Smooth muscle cell (in vitro differentiated cells): ENCODE data around the gene ANKRD40. TPM values are rescaled to one million over a fixed set of nuclear protein-coding genes. Genes with fewer than 3 reads are reported as not detected.

ENCODE experiments used
- DNase-seq: peaks from one replicate; lab custom pipeline; 2025; ENCODE audit not compliant: unreplicated experiment; lab: John Stamatoyannopoulos, UW
- H2AFZ ChIP-seq: fragments of 200-600 bp; sonication (generic); 2 replicates; pipeline ENCODE4 v1.6.0; 2016; ENCODE audit warnings: antibody characterized with exemption, low read depth, mild to moderate bottlenecking
- H3F3A ChIP-seq: fragments of 200-600 bp; sonication (generic); 2 replicates; pipeline ENCODE4 v1.6.0; 2017; ENCODE audit warnings: antibody characterized with exemption, low read depth
- H3K27ac ChIP-seq: fragments of 200-600 bp; sonication (generic); 2 replicates; pipeline ENCODE4 v1.5.1; 2016; ENCODE audit warnings: low read depth, mild to moderate bottlenecking
- H3K27me3 ChIP-seq: fragments of 200-600 bp; sonication (generic); 2 replicates; pipeline ENCODE4 v1.6.1; 2016; ENCODE audit warnings: low read depth, mild to moderate bottlenecking
- H3K36me3 ChIP-seq: fragments of 200-600 bp; sonication (generic); 2 replicates; pipeline ENCODE4 v1.5.1; 2016; ENCODE audit warnings: low read depth
- H3K4me1 ChIP-seq: fragments of 200-600 bp; sonication (generic); 2 replicates; pipeline ENCODE4 v1.5.1; 2016; ENCODE audit warnings: low read depth
- H3K4me2 ChIP-seq: fragments of 200-600 bp; sonication (generic); 2 replicates; pipeline ENCODE4 v1.6.0; 2016; ENCODE audit warnings: mild to moderate bottlenecking
- H3K4me3 ChIP-seq: fragments of 200-600 bp; sonication (generic); 2 replicates; pipeline ENCODE4 v1.5.1; 2016; ENCODE audit warnings: mild to moderate bottlenecking
- H3K79me2 ChIP-seq: fragments of 200-600 bp; sonication (generic); 2 replicates; pipeline ENCODE4 v1.6.0; 2016; ENCODE audit warnings: low read depth, mild to moderate bottlenecking
- H3K9ac ChIP-seq: fragments of 200-600 bp; sonication (generic); 2 replicates; pipeline ENCODE4 v1.6.0; 2016; ENCODE audit warnings: low read depth
- H3K9me3 ChIP-seq: fragments of 200-600 bp; sonication (generic); replicated peaks from 2 replicates; pipeline ENCODE4 v1.5.1; 2016; ENCODE audit warnings: low read depth
- H4K20me1 ChIP-seq: fragments of 200-600 bp; sonication (generic); 2 replicates; pipeline ENCODE4 v1.6.0; 2016; ENCODE audit warnings: low read depth
- CTCF ChIP-seq: fragments of 200-600 bp; sonication (generic); IDR thresholded peaks from 2 replicates; pipeline ENCODE4 v1.5.1; 2017; ENCODE audit warnings: borderline replicate concordance, mild to moderate bottlenecking, antibody characterized with exemption; ENCODE audit not compliant: insufficient read depth, poor library complexity, severe bottlenecking
- WGBS: methylation state at CpG from one replicate; pipeline ENCODE4 v1.1.7; 2016; ENCODE audit warnings: low lambda C conversion rate; 5-methylcytosine and 5-hydroxymethylcytosine counted together
- polyA plus RNA-seq: library from polyadenylated mRNA; unstranded; fragments of >200 nt; fragmentation: Nextera tagmentation; extraction: Ambion mirVana; gene quantifications from 2 replicates; pipeline ENCODE4 v1.2.1, GENCODE V29; 2016
- total RNA-seq: library from RNA; depleted of rRNA; stranded (reverse); fragments of >200 nt; gene quantifications from 2 replicates; pipeline ENCODE4 v1.2.3, GENCODE V29; 2014

The ANKRD40 gene
- total and polyA plus RNA-seq, 2 experiments from 2014 or later, result 10.1 to 17.6 TPM

GRCh38 chr17:50660042-50660886 is 47.5 kb downstream of the ANKRD40 start:
- Histone ChIP-seq H4K20me1 (no peaks in the 10 kb centered on the region), H2AFZ (no peak overlapping the region), H3K27me3 (no peaks in the 10 kb centered on the region), H3K36me3 (no peaks in the 10 kb centered on the region), H3F3A (no peaks in the 10 kb centered on the region), H3K4me2 (no peak overlapping the region), H3K4me3 (no peak overlapping the region), H3K4me1 (peaks cover 9% of the 10 kb centered on the region), H3K79me2 (no peaks in the 10 kb centered on the region), H3K27ac (no peak overlapping the region), H3K9ac (no peak overlapping the region), H3K9me3 (no peaks in the 10 kb centered on the region)
- no peak for TF ChIP-seq CTCF
- DNase-seq, result no peak
- 68% methylated on average over 11 of the region's 11 CpGs for WGBS

- no peaks in the 10 kb centered on the region for H3K79me2 ChIP-seq
- no peak overlapping the region for H3K9ac ChIP-seq
- H3K36me3 ChIP-seq, result no peaks in the 10 kb centered on the region
- H4K20me1 ChIP-seq, result no peaks in the 10 kb centered on the region
- H3F3A ChIP-seq, result no peaks in the 10 kb centered on the region
- H3K4me3 ChIP-seq, result no peak overlapping the region
- no peaks in the 10 kb centered on the region for H3K9me3 ChIP-seq
- no peak overlapping the region for H3K4me2 ChIP-seq
- H3K4me1 ChIP-seq, result peaks cover 9% of the 10 kb centered on the region
- WGBS, result 86% methylated on average over 10 of the region's 10 CpGs
- no peak for TF ChIP-seq CTCF
- no peak for DNase-seq
- H2AFZ ChIP-seq, result no peak overlapping the region
- no peak overlapping the region for H3K27ac ChIP-seq
- H3K27me3 ChIP-seq, result no peaks in the 10 kb centered on the region
Measured at GRCh38 chr17:50659179-50659578, 48.5 kb downstream of the ANKRD40 start.

GRCh38 chr17:50658616-50659015 is 49.1 kb downstream of the ANKRD40 start:
- Histone ChIP-seq H3K36me3 (no peaks in the 10 kb centered on the region), H3F3A (no peaks in the 10 kb centered on the region), H3K9ac (no peak overlapping the region), H3K79me2 (no peaks in the 10 kb centered on the region), H3K27me3 (no peaks in the 10 kb centered on the region), H3K27ac (no peak overlapping the region), H3K4me2 (no peak overlapping the region), H3K4me3 (no peak overlapping the region), H3K4me1 (peaks cover 9% of the 10 kb centered on the region), H4K20me1 (no peaks in the 10 kb centered on the region), H3K9me3 (no peaks in the 10 kb centered on the region), H2AFZ (no peak overlapping the region)
- 27% methylated on average over 6 of the region's 6 CpGs for WGBS
- TF ChIP-seq CTCF, result no peak
- DNase-seq, result no peak

GRCh38 chr17:50657627-50658026 is 50.1 kb downstream of the ANKRD40 start:
- H3K4me2 ChIP-seq, result no peak overlapping the region
- H3K4me3 ChIP-seq, result no peak overlapping the region
- H4K20me1 ChIP-seq, result no peaks in the 10 kb centered on the region
- H3K9me3 ChIP-seq, result no peaks in the 10 kb centered on the region
- H3K27ac ChIP-seq, result no peak overlapping the region
- H2AFZ ChIP-seq, result no peak overlapping the region
- no peaks in the 10 kb centered on the region for H3K36me3 ChIP-seq
- WGBS, result 94% methylated on average over 7 of the region's 7 CpGs
- H3K27me3 ChIP-seq, result no peaks in the 10 kb centered on the region
- peaks cover 9% of the 10 kb centered on the region for H3K4me1 ChIP-seq
- no peak overlapping the region for H3K9ac ChIP-seq
- no peak for DNase-seq
- no peak for TF ChIP-seq CTCF
- no peaks in the 10 kb centered on the region for H3K79me2 ChIP-seq
- no peaks in the 10 kb centered on the region for H3F3A ChIP-seq
